VCaP (cell line): Measurements from ENCODE around the gene EVC2.

Experiments
- H3K27ac ChIP-seq: fragments of 450-650 bp; 2 replicates; pipeline ENCODE4 v1.5.1; 2017
- TF ChIP-seq, protein P1 (sequence below): fragments of 450-650 bp; conservative IDR thresholded peaks from 2 replicates; pipeline ENCODE4 v1.5.1; 2017; ENCODE audit warnings: mild to moderate bottlenecking, moderate library complexity

The EVC2 gene

DNA sequence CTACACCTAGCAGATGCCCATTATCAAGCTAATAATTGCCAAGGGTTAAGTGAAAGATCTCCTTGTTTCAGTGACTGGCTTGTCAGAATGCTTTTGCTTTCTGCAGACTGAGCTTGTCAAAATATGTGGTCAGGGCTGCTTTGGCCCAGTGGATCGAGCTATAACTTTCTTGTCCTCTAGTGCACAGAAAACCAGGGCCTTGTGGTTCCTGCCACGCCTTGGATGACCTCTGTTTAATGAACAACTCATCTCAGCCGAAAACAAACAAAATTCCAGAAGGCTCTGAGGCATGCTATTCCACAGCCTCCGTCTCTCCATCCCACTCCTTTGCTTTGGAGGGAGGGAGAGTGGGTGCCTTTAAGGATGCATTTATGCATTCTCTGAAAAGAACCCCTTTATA, 14.0 kb upstream of the EVC2 start:
- peak overlapping the region; percentile 40 for H3K27ac ChIP-seq
- TF ChIP-seq, protein P1, sequence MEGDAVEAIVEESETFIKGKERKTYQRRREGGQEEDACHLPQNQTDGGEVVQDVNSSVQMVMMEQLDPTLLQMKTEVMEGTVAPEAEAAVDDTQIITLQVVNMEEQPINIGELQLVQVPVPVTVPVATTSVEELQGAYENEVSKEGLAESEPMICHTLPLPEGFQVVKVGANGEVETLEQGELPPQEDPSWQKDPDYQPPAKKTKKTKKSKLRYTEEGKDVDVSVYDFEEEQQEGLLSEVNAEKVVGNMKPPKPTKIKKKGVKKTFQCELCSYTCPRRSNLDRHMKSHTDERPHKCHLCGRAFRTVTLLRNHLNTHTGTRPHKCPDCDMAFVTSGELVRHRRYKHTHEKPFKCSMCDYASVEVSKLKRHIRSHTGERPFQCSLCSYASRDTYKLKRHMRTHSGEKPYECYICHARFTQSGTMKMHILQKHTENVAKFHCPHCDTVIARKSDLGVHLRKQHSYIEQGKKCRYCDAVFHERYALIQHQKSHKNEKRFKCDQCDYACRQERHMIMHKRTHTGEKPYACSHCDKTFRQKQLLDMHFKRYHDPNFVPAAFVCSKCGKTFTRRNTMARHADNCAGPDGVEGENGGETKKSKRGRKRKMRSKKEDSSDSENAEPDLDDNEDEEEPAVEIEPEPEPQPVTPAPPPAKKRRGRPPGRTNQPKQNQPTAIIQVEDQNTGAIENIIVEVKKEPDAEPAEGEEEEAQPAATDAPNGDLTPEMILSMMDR = no peak

DNA sequence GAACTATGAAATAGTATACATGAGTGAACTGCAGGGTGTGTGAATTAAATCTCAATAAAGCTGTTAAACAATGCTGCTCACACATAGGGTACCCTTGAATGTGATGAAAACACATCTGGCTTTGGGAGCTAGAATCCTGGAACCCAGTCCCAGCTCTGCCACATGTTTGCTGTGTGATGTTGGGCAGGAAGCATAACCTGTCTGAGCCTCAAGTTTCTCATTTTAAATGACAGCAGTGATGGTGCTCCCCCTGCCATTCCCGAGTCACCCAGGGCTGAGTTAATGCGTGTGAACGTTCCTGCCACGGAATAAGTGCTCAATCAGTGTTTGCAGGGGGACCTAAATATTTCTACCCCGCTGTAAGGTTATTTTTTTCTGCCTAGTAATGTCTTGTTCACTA, 13.6 kb upstream of the EVC2 start:
- TF ChIP-seq, protein P1 = no peak
- peak overlapping the region; percentile 40 for H3K27ac ChIP-seq

DNA sequence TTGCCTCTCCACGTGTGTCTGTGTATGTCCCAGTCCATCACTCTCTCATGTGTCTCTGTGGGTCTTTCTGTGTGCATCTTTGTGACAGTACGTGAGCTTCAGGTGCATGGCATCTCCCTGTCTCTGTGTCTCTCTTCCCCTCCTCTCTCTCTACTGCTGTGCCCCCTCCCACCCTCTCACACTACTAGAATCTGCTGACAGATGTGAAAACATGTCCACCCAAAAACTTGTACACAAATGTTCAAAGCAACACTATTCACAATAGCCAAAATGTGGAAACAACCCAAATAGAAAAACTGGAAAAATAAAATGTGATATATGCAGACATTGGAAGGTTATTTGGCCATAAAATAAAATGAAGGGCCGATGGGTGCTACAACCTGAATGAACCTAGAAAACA, 12.6 kb upstream of the EVC2 start:
- TF ChIP-seq, protein P1 = no peak
- peak overlapping the region; percentile 40; the same call in 1 of the 2 replicates for H3K27ac ChIP-seq

DNA sequence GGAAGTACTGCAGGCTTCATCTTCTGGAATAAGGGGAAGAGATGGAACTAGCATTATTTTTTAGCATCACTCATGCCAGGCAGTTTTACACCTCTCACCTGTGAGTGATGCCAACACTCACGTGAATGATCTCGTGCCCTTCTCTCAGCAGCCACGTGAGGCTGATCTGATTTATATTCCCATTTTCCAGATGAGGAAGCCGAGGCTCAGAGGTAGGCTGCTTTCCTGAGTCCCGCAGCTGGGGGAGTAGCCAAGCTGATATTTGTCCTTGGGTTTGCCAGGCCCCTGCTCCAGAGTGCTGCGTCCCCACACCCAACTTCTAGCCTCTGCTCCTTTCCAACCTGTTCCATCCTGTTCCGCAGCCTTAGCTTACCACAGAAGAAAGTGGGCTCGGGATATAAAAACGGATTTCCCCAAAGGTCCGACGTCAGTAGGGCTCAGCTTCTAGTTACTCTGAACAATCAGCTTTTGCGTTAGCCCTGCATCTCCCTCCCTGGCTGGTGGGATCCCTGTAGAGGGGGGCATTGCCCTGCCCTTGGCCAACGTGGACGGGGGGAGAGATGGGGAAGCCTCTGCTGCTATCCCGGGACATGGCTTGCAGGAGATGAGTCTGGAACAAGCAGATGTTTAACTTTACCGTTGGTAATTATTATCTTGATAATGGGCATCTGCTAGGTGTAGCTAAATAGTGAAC, 11.9 kb upstream of the EVC2 start:
- TF ChIP-seq, protein P1 = no peak
- no peak overlapping the region for H3K27ac ChIP-seq

DNA sequence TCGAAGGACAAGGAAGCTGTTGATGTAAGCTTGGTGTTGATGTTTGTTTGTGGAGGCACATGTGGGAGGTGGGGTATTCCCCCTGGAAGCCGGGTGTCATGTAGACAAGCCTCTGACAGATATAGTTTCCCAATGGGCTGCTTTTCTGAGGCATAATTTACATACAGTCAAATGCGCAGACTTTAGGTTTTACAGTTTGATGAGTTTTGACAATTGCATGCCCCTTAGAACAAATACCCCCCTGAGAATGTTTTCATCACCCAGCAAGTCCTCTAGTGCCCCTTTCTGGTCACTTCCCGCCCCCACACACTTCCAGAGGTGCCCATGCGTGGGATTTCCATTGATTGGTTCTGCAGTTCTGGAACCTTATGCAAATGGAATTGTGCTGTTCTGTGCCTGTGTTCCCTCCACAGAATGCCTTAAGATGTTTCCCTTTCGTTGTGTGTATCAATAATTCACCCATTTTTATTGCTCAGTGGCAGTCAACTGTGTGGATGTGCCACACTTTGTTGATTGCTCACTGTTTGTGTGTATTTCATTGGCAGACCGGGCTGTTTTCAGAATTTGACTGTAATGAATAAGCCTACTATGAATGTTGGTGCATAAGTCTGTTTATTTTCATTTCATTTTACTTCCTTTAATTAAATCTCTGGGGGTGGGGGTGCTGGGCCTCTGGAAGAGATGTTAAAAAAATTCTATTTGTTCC, 11.1 kb upstream of the EVC2 start:
- TF ChIP-seq, protein P1 = no peak
- no peak overlapping the region for H3K27ac ChIP-seq

DNA sequence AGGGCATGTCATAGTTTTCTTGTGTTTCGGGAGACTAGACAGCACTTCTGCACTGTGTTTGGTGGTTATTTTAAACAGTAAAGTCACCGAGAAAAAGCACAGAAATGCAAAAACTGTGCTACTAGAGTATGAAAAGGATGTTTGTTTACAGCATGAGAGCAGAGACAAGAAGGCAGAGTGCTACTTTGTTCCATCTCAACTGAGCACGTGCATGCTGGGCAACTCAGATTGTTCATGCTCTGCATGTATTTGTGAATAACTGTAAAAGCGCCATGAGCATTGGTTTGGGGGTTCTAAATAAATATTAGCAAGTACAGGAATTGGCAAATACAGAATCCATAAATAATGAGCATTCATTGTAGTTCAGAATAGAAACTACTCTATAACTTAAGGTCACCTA, 10.1 kb upstream of the EVC2 start:
- no peak overlapping the region for H3K27ac ChIP-seq
- TF ChIP-seq, protein P1 = no peak

DNA sequence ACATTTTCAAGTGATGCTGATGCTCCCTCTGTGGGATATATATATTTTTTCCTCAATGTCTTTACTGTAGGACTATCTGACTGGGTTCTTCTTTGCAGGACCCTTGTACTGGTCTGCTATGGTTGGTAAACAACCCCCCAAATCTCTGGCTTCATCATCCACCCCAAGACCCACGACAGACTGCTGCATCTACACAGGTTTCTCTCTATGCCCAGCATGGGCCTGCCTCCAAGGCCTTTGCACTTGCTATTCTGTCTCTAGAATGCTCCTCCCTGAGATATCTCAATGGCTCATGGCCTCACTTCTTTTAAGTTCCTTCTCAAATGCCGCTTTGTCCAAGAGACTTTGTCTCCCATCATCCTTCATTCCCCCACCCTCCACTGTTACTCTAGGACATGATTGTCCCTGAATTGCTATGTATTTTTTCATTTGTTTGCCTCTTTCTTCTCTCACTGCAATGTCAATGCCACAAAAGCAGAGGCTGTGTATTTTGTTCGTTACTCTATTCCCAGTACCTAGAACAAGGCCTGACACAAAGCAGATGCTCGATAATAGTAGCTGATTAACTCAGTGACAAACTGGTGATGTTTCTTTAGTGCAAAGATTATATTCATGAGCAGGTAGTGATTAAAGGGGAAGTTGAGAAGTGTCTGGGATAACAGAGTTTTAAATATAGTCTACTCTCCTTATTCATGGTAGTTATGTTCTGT, 9.2 kb upstream of the EVC2 start:
- no peak overlapping the region for H3K27ac ChIP-seq
- TF ChIP-seq, protein P1 = no peak
